Activated B cell treated with CpG ODN at 0.5 μM for 24 hours (primary cell): ENCODE results near the gene CACNB1. TPM values are rescaled to one million over a fixed set of nuclear protein-coding genes. Genes with fewer than 3 reads are reported as not detected.
A peak's percentile ranks its signal among the peaks of the same experiment; 100 is the strongest.

ENCODE experiments used
- ATAC-seq: fragments of 200-7000 bp; cut with Tn5 transposase; one replicate; pipeline ENCODE4 v1.10.0; 2021; ENCODE audit warnings: low read depth, mild to moderate bottlenecking, moderate library complexity
- CTCF ChIA-PET: fragments of 350-600 bp; sonication (Branson Sonifier 250); formaldehyde crosslinking; loops from one replicate; lab custom pipeline; 2021; ENCODE audit warnings: antibody characterized with exemption; lab: Charles Lee
- POLR2A ChIA-PET: fragments of 350-600 bp; sonication (Branson Sonifier 250); formaldehyde crosslinking; loops from one replicate; lab custom pipeline; 2021; ENCODE audit warnings: antibody characterized with exemption; lab: Charles Lee
- DNase-seq: peaks from one replicate; pipeline ENCODE4 v3.0.0; 2022
- H3K27ac Mint-ChIP-seq: one replicate; pipeline ENCODE4 v1.8.0; 2020; ENCODE audit warnings: mixed read lengths
- H3K27me3 Mint-ChIP-seq: one replicate; pipeline ENCODE4 v1.8.0; 2021; ENCODE audit warnings: mixed read lengths
- H3K36me3 Mint-ChIP-seq: one replicate; pipeline ENCODE4 v1.8.0; 2021; ENCODE audit warnings: low read depth, mixed read lengths
- H3K4me1 Mint-ChIP-seq: one replicate; pipeline ENCODE4 v1.8.0; 2021; ENCODE audit warnings: mixed read lengths
- H3K4me3 Mint-ChIP-seq: one replicate; pipeline ENCODE4 v1.8.0; 2020; ENCODE audit warnings: mild to moderate bottlenecking, mixed read lengths
- H3K9me3 Mint-ChIP-seq: one replicate; pipeline ENCODE4 v1.8.0; 2020; ENCODE audit warnings: mixed read lengths
- intact Hi-C: fragments of 100-400 bp; cut with micrococcal nuclease; formaldehyde crosslinking; loops from one replicate; pipeline ENCODE4 v1.15.1; 2024
- total RNA-seq: library from RNA; stranded (reverse); gene quantifications from 2 replicates; pipeline ENCODE4 v1.2.3, GENCODE V29; 2022
- TF ChIP-seq, protein P1 (sequence below): fragments of 200-600 bp; IDR thresholded peaks from one replicate; pipeline ENCODE4 v1.8.0; 2022; ENCODE audit warnings: antibody characterized with exemption, mild to moderate bottlenecking

CACNB1 gene
- 4.5 and 5.7 TPM in 2 replicates for total RNA-seq

DNA sequence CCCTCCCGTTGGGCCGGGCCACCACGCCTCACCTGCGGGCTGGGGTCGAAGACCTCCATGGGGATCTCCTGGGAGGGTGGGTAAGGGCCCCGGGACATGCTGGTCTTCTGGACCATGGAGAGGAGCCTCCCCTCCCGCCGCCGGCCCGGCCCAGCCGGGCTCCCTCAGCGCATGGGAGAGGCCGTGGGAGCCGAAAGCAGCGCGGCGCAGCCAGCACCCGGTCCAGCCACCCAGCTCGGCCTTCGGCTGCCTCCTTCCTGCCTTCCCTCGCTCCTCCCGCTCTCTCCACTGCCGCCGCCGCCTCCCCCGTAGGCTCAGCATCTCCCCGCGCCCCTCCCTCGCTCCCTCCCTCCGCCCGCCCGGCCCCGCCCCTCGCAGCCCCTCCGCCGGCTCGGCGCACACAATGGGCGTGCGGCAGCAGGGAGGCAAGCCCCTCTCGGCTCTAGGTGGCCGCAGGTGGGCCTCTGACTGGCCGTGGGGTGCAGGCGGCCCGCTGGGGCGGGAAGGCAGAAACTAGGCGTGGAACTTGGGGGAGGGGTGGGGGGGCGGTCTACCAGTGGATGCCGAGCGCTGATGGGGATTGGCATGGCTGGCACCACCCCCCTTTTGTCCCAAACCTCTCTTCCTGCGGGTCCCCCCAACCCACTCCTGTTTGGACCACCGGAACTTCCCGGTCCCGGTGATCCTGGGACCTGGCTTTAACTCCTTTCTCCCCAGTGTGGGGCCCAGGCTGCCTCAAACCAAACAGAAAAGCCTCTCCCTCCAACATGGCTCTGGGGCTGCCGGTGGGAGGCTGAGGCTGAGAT is at the start of gene CACNB1:
Gene CACNB1, minus strand, starts transcription at position 290 of the 806 bp plus-strand sequence. Its CDS starts 174 bp downstream, at position 116.
- ATAC-seq: peak; percentile 38
- no peaks in the 10 kb centered on the region for H3K9me3 Mint-ChIP-seq
- POLR2A ChIA-PET: interaction anchor here (0.6 kb wide), 1 partner anchor 497 kb away, joined by 4 read pairs; no protein-coding TSS in a partner anchor

DNA sequence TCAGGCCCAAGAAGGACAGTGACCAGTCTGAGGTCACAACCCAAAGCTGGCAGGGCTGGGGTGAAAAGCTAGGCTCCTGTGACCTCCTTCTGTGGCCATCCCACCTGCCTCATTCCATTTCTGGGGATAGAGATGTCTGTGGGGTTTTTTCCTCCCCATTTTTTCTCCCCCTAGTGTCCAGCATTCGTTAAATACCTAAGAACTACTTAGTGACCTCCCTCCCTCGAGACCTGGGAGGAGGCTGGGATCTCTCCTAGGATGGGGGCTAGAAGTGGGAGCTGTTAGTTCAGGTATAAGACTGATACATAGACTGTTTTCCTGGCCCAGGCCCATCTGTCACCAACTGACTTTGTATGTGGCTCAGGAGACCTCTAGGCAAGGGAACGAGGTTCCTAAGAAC is 48.8 kb upstream of the CACNB1 start:
- DNase-seq: no peak
- Mint-ChIP-seq H3K4me1 (peaks cover 19% of the 10 kb centered on the region), H3K9me3 (no peaks in the 10 kb centered on the region), H3K27me3 (peaks cover 3% of the 10 kb centered on the region), H3K27ac (no peak overlapping the region), H3K4me3 (no peak overlapping the region), H3K36me3 (no peaks in the 10 kb centered on the region)
- ChIA-PET CTCF (interaction anchor here (3.4 to 6.0 kb wide), 2 partner anchors 40 to 264 kb away, joined by 38 to 177 read pairs; no protein-coding TSS in a partner anchor), POLR2A (interaction anchor here (3.7 kb wide), 1 partner anchor 41 kb away, joined by 59 read pairs; no protein-coding TSS in a partner anchor)
- ATAC-seq: no peak
- intact Hi-C loops: no loop called here
- TF ChIP-seq, protein P1, sequence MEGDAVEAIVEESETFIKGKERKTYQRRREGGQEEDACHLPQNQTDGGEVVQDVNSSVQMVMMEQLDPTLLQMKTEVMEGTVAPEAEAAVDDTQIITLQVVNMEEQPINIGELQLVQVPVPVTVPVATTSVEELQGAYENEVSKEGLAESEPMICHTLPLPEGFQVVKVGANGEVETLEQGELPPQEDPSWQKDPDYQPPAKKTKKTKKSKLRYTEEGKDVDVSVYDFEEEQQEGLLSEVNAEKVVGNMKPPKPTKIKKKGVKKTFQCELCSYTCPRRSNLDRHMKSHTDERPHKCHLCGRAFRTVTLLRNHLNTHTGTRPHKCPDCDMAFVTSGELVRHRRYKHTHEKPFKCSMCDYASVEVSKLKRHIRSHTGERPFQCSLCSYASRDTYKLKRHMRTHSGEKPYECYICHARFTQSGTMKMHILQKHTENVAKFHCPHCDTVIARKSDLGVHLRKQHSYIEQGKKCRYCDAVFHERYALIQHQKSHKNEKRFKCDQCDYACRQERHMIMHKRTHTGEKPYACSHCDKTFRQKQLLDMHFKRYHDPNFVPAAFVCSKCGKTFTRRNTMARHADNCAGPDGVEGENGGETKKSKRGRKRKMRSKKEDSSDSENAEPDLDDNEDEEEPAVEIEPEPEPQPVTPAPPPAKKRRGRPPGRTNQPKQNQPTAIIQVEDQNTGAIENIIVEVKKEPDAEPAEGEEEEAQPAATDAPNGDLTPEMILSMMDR: no peak

More for the DNA sequence above, at the start of gene CACNB1:
- peak; percentile 59 for DNase-seq
- peaks cover 28% of the 10 kb centered on the region for H3K36me3 Mint-ChIP-seq
- no peak within 1 kb of the TSS for H3K27ac Mint-ChIP-seq
- intact Hi-C loops: loop anchor here (2.0 kb wide), 1 partner anchor 45 kb away; no protein-coding TSS in a partner anchor
- TF ChIP-seq, protein P1: no peak
- CTCF ChIA-PET: no interaction called here
- H3K4me3 Mint-ChIP-seq: peak within 1 kb of the TSS; percentile 81
- H3K27me3 Mint-ChIP-seq: no peaks in the 10 kb centered on the region
- peaks cover 58% of the 10 kb centered on the region for H3K4me1 Mint-ChIP-seq

DNA sequence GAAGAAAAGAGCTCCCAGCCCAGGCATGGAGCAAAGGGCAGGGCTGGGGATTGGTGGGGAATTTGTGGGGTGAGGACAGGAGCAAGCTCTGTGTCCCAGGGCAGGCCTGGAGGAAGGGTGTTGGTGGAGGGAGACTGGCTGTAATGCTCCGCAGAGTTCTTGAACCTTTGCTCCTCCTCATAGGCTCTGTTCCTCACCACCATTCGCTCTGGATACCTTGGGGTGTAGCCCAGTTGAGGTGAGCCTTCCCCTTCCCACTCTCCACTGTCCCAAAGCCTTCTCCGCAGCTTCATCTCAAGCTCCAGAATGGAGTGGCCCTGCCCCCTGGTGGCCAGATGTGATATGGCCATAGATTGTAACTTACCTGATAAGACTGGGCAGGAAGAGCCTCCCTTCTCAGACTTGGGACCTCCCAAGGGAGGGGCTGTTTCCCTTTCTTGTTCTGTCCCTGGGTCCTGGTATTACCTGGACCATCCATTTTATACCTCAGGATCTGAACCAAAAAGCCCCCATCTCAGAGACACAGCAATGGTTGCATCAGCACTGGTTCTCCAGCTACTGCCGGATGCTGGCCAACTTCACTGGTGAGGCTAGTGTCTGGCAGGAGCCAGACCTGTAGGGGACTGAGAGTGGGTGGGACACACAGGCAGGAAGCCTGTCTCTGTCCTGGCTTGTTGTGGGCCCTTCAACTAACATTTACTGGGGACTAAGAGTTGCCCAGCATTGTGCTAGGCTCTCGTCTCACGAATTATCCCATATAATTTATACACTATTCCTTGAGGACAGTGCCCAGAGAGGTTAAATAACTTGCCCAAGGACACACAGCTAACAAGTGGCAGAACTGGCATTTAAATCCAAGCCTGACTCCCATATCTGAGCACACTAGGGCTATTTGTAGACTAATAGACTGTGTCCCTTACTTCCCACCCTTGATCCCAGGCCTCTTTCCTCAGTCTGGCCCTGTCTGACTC is 47.4 kb upstream of the CACNB1 start:
- H3K4me3 Mint-ChIP-seq: peak overlapping the region; percentile 56
- TF ChIP-seq, protein P1: peak; percentile 34
- H3K27me3 Mint-ChIP-seq: peaks cover 3% of the 10 kb centered on the region
- peaks cover 20% of the 10 kb centered on the region for H3K4me1 Mint-ChIP-seq
- ChIA-PET POLR2A (interaction anchor here (0.6 to 3.7 kb wide), 13 partner anchors 9 to 854 kb away, joined by 3 to 59 read pairs (median 4); partner anchors contain the start of genes MED1, RPL19 and RPL23), CTCF (interaction anchor here (0.9 to 6.0 kb wide), 18 partner anchors 9 to 350 kb away, joined by 3 to 177 read pairs (median 4); partner anchors contain the start of genes PLXDC1, RPL19 and STAC2)
- no peaks in the 10 kb centered on the region for H3K9me3 Mint-ChIP-seq
- DNase-seq (peak; percentile 76), ATAC-seq (peak; percentile 81)
- H3K36me3 Mint-ChIP-seq: no peaks in the 10 kb centered on the region
- no peak overlapping the region for H3K27ac Mint-ChIP-seq
- intact Hi-C loops: loop anchor here (1.0 kb wide), 3 partner anchors 38 to 262 kb away; no protein-coding TSS in a partner anchor

DNA sequence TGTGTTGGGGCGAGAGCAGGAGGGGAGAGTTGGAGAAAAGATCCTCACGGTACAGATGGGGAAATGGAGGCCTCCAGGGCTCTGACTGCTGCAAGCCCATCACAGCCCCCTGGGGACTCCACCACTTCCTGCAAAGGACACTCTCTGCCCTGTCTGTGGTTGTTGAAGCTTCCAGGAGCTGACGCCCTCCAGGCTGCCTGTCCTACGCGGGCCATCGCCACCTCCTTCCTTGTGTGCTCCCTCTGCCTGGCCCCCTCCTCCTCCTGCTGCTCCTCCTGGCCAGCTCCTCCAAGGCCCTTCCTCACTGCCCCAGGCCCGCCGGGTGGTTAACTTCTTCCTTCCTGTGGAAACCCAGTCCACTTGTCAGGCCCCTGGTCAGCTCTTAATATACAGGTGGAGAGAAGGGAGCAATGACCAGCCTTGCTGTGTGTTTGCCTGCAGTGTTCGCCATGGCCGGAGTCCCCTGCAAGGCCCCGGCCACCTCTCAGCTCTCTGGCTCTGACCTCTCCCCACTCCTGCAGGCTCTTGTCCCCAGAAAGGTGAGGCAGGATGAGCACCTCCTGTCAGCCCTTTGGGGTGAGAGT is 46.6 kb upstream of the CACNB1 start:
- intact Hi-C loops: loop anchor here (1.0 kb wide), 3 partner anchors 37 to 261 kb away; no protein-coding TSS in a partner anchor
- no peak for DNase-seq
- ChIA-PET CTCF (interaction anchor here (0.9 to 6.0 kb wide), 18 partner anchors 8 to 350 kb away, joined by 3 to 177 read pairs (median 4); partner anchors contain the start of genes PLXDC1, RPL19 and STAC2), POLR2A (interaction anchor here (0.5 to 3.7 kb wide), 10 partner anchors 8 to 855 kb away, joined by 3 to 59 read pairs (median 4); partner anchors contain the start of genes RPL19 and RPL23)
- Mint-ChIP-seq H3K27me3 (peaks cover 6% of the 10 kb centered on the region), H3K4me3 (no peak overlapping the region), H3K9me3 (no peaks in the 10 kb centered on the region), H3K36me3 (no peaks in the 10 kb centered on the region), H3K27ac (no peak overlapping the region), H3K4me1 (peaks cover 27% of the 10 kb centered on the region)
- TF ChIP-seq, protein P1: no peak
- ATAC-seq: peak; percentile 66
